GM20000 (cell line): ENCODE data around the gene FEV.

ENCODE experiments used
- DNase-seq: peaks from one replicate; pipeline ENCODE4 v3.0.0; 2012; ENCODE audit warnings: low spot score
- CTCF ChIP-seq: IDR thresholded peaks from 2 replicates; pipeline ENCODE4 v1.5.1; 2012; ENCODE audit warnings: mild to moderate bottlenecking, control low read depth; ENCODE audit errors: extremely low read depth, missing control alignments

The FEV gene

GRCh38 chr2:219028141-219028540, 43.2 kb upstream of the FEV start:
- no peak for DNase-seq
- no peak for TF ChIP-seq CTCF

- DNase-seq = no peak
- no peak for TF ChIP-seq CTCF
Observed at GRCh38 chr2:219027511-219028055, 42.6 kb upstream of the FEV start.

- no peak for TF ChIP-seq CTCF
- no peak for DNase-seq
Observed at GRCh38 chr2:219026946-219027345, 42.0 kb upstream of the FEV start.

GRCh38 chr2:219025637-219026585, 40.9 kb upstream of the FEV start:
- no peak for DNase-seq

GRCh38 chr2:219024059-219024458, 39.1 kb upstream of the FEV start:
- no peak for DNase-seq
- TF ChIP-seq CTCF = no peak

More at GRCh38 chr2:219025637-219026585, 40.9 kb upstream of the FEV start:
- no peak for TF ChIP-seq CTCF

- no peak for DNase-seq
- no peak for TF ChIP-seq CTCF
Observed at GRCh38 chr2:219023045-219023605, 38.1 kb upstream of the FEV start.

- TF ChIP-seq CTCF = no peak
- no peak for DNase-seq
Observed at GRCh38 chr2:219022616-219023015, 37.6 kb upstream of the FEV start.
